ENCODE data around the gene TANGO2.

TANGO2 gene

GRCh38 chr22:20088263-20088648 lies 67.3 kb downstream of the TANGO2 start:
- no peak for DNase-seq (ENCODE audit: low spot score)

- DNase-seq (ENCODE audit: low spot score) = no peak
Measured at GRCh38 chr22:20089226-20089976, 68.5 kb downstream of the TANGO2 start.

- no peak for DNase-seq (ENCODE audit: low spot score)
Measured at GRCh38 chr22:20089977-20090729, 69.2 kb downstream of the TANGO2 start.

GRCh38 chr22:20090730-20091240 lies 69.9 kb downstream of the TANGO2 start:
- no peak for DNase-seq (ENCODE audit: low spot score)

- no peak for DNase-seq (ENCODE audit: low spot score)
Measured at GRCh38 chr22:20091690-20092476, 71.0 kb downstream of the TANGO2 start.

GRCh38 chr22:20092477-20092854 lies 71.6 kb downstream of the TANGO2 start:
- DNase-seq (ENCODE audit: low spot score) = no peak

GRCh38 chr22:20093418-20094196 lies 72.7 kb downstream of the TANGO2 start:
- peak; percentile 96 for DNase-seq (ENCODE audit: low spot score)

- no peak for DNase-seq (ENCODE audit: low spot score)
Measured at GRCh38 chr22:20094197-20094807, 73.4 kb downstream of the TANGO2 start.

GRCh38 chr22:20095521-20095920 lies 74.6 kb downstream of the TANGO2 start:
- DNase-seq (ENCODE audit: low spot score) = no peak

GRCh38 chr22:20096574-20097420 lies 75.9 kb downstream of the TANGO2 start:
- DNase-seq (ENCODE audit: low spot score) = no peak

GRCh38 chr22:20099099-20099711 lies 78.3 kb downstream of the TANGO2 start:
- DNase-seq (ENCODE audit: low spot score) = no peak

- DNase-seq (ENCODE audit: low spot score) = no peak
Measured at GRCh38 chr22:20101638-20102037, 80.7 kb downstream of the TANGO2 start.

GRCh38 chr22:20102203-20102780 lies 81.4 kb downstream of the TANGO2 start:
- no peak for DNase-seq (ENCODE audit: low spot score)

- no peak for DNase-seq (ENCODE audit: low spot score)
Measured at GRCh38 chr22:20105456-20106204, 84.7 kb downstream of the TANGO2 start.

GRCh38 chr22:20106205-20106848 lies 85.4 kb downstream of the TANGO2 start:
- no peak for DNase-seq (ENCODE audit: low spot score)

- no peak for DNase-seq (ENCODE audit: low spot score)
Measured at GRCh38 chr22:20106849-20107237, 85.9 kb downstream of the TANGO2 start.

- peak; percentile 72 for DNase-seq (ENCODE audit: low spot score)
Measured at GRCh38 chr22:20107471-20107901, 86.6 kb downstream of the TANGO2 start.

Measured in cerebellar cortex (tissue), 1 donor.